NCI-H2196 (cell line): ENCODE measurements around the gene DYRK1B.
"Not testable (repeated sequence)": the region's sequence is repeated elsewhere in the genome, so short reads cannot be mapped to it uniquely, and the experiment has no call there.

Experiments
- DNase-seq: peaks from one replicate; lab custom pipeline; 2025; ENCODE audit not compliant: unreplicated experiment; lab: John Stamatoyannopoulos, UW

The DYRK1B gene

DNA sequence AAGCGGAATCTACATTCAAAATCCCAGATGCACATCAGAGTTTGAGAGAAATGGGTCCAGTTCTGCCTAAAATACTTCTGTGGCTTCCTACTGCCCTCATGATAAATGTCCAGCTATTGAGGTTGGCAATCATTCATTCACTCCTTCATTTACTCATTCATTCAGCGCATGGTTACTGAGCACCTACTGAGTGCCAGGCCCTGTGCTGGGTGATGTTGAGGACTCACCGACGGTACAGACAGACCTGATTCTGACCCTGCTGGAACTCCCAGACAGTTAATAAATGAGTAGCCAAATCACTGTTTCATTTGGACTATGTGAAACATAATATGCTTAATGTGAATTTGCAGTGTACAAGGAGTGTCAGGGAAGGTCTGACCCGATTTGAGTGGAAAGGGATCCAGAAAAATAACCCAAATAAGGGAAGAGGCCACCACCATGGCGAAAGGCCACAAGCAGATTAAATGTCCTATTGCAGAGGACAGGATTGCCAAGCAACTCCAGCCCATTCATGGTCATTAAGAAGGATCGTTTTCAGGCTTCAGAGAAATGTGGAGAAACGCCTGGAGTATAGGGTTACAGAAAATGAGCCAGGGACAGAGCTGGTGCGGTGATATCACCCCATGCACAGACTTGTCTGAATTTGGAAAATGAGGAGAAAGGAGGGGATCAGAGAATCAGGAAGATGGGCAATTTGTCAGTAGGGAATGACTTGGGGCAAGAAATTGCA lies 20.5 kb downstream of the DYRK1B start:
- peak; percentile 54 for DNase-seq

DNA sequence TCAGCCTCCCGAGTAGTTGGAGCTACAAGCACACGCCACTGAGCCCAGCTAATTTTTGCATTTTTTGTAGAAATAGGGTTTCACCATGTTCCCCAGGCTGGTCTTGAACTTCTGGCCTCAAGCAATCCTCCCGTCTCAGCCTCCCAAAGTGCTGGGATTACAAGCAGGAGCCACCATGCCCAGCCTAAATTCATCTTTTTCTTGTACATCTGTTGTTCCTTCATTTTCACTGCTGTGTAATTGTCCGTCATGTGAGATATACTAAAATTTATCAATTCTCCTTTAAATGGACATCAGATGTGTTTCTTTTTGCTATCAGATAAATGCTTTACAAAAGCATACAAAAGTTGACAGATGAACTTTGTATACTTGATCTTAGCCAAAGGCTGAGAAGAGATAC lies 22.9 kb downstream of the DYRK1B start:
- no peak for DNase-seq

DNA sequence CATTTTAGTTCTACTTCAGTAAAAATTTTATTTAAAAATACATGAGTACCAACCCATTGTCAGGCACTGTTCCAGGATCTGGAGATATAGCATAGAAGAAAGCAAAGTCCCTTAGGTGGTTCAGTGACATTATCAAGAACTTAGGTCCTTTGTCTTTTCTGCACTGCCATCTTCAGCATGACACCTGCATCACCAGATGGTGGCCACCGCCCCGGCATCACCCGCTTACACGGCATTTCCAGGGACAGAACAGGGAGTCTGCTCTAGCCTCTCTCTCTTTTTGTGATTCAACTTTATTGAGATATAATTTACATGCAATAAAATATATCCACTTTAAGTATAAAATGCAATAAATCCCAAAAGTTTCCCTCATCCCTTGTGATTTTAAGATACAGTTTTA lies 23.5 kb downstream of the DYRK1B start:
- DNase-seq: no peak

DNA sequence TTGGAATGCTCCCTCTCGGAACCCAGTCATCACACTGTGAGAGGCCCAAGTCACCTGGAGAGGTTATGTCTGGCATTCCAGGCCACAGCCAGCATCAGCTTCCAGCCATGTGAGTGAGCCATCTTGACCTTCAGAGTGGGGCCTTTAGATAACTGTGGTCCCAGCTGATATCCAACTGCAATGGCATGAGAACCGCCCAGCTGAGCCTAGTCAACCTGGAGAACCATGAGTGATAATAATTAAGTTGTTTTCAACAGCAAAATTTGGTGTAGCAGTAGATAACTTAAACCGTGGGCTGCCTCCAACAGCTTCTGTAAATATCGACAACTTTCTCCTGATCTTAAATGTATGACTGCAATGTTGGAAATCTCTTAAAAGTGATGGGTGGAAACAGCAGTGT lies 24.6 kb downstream of the DYRK1B start:
- DNase-seq: no peak

DNA sequence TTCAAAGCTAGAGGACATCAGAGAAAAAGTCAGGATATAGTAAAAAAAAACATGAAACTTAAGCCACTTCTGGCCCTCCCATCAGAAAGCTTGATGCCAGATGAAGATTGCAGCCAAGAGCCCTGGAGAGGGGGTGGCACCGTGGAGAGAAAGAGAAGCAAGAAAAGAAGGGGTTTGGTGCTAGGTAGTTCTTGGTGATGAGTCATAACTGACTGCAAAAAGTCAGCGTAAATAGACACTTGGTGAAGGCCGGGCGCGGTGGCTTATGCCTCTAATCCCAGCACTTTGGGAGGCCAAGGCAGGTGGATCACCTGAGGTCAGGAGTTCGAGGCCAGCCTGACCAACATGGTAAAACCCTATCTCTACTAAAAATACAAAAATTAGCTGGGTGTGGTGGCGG lies 25.3 kb downstream of the DYRK1B start:
- not testable (repeated sequence) for DNase-seq

DNA sequence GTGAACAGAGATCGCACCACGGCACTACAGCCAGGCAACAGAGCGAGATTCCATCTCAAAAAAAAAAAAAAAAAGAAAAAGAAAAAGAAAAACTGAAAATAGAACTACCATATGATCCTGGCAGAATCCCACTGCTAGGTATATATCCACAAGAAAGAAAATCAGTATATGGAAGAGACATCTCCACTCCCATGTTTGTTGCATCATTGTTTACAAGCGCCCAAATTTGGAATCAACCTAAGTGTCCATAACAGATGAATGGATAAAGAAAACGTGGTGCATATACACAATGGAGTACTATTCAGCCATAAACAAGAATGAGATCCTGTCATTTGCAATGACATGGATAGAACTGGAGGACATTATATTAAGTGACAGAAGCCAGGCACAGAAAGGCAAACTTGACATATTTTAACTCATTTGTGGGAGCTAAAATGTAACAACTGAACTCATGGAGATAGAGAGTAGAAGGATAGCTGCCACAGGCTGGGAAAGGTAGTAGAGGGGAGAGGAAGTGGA lies 26.1 kb downstream of the DYRK1B start:
- DNase-seq: no peak

DNA sequence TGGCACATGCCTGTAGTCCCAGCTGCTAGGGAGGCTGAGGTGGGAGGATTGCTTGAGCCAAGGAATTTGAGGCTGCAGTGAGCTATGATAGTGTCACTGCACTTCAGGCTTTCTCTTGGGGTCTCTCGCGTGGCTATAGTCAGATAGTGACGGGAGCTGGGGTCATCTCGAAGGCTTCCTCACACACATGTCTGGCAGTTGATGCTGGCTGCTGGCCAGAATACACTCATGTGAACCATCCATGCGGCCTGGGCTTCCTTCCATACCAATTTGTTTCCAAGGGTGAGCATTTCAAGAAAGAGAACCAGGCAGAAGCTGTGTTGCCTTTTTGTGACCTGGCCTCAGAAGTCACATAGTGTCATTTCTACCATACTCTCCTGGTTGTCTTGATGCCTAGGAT lies 28.9 kb downstream of the DYRK1B start:
- DNase-seq: no peak

DNA sequence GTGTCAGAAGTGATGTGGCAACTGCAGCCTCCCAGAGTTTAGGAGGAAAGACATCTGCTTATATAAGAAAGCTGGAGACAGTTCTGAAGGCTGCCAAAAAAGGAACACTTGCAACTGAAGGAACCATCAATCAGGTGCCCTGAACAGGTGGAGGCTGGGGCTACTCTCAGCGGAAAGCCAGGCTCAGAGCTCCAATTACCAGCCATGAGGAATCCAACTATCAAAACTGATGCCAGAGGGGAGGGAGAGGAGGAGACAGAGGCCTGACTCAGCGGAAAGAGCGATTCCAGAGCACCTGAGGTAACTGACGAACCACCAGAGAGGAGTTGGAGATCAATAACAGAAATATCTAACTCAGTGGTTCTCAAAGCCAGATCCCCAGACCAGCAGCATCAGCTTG lies 31.0 kb downstream of the DYRK1B start:
- peak; percentile 28 for DNase-seq

DNA sequence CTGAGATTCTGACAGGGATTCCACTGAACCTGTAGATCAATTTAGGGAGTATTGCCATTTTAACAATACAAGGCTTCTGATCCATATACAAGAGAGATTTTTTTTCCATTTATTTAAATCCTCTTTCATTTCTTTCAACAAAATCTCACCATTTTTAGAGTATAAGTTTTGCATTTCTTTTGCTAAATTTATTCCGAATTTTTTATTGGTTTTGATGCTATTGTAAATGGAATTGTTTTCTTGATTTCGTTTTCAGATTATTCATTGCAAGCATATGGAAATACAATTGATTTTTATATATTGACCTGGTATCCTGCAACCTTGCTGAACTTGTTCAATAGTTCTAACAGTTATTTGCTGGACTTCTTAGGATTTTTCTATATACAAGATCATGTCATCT lies 36.9 kb downstream of the DYRK1B start:
- no peak for DNase-seq

DNA sequence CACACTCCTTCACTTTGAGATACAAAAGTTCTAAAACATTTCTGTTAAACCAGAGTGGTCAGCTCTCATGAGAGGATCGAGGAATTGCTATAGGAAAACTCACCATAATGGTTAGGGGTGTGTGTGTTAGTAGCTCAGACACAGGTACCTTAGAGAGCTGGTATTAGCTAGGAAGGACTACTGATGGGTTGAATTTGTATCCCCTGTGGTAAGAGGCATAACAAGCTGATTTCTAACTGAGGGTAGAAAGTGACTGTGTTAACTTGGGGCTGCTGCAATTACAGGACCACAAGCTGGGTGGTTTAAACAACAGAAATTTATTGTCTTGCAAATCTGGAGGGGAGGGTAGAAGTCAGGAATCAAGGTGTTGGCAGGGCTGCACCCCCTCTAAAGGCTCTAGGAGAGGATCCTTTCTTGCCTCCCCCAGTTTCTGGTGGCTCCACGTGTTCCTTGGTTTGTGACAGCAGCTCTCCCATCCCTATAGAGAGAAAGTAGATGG lies 37.9 kb downstream of the DYRK1B start:
- no peak for DNase-seq

DNA sequence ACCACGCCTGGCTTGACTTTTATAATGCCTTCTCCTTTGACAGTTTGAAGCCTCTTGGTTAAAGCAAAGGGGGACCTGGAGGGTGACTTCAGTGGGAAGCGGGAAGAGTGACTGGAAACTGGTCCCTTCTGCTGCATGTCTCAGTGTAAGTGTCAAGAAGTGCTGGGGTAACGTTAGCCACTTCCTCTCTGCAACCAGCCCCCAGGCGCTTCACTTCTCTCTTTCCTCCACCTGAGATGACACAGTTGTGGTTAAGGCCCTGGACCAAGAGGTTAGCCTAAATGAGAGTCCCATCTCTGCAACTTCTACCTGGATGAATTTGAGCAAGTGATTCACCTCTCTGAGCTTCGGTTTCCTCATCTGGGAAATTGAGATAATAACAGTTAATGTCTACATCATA lies 39.0 kb downstream of the DYRK1B start:
- no peak for DNase-seq

DNA sequence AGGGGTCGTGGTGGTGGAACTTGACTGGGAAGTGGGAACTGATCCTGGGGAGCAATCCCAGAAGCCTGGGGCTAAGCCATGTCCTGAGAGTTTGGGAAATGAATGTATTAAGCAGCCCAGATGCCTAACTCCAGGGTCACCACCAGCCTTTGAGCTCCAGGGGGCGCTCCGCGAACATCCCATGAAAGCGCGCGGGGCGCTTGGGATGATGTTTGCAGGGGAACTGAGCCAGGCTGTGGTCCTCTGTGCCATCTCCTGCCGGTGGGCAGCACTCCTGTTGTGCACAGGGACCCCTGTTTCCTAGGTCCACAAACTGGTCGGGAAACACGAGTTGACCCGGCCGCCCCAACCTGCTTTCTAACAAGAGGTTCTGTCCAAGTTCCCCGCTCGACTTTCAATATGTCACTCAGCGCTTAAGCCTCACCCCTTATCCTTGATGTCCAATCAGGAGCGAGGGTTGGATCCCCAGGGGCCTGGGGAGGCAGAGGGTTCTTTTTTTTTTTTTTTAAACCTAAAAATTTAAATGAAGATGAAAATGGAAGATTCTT lies 40.9 kb downstream of the DYRK1B start:
- DNase-seq: peak; percentile 89

DNA sequence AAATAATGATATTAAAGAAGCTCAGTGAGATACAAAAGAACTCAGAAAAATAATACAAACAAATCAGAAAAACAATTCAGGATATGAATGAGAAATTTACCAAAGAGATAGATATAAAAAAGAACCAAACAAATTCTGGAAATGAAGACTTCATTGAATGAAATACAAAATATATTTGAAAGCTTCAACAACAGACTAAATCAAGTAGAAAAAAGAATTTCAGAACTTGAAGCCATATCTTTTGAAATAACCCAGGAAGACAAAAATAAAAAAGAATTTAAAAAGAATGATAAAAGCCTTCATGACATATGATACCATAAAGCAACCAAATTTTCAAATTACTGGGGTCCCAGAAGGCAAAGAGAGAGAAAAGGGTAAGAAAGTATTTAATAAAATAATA lies 45.7 kb downstream of the DYRK1B start:
- no peak for DNase-seq

DNA sequence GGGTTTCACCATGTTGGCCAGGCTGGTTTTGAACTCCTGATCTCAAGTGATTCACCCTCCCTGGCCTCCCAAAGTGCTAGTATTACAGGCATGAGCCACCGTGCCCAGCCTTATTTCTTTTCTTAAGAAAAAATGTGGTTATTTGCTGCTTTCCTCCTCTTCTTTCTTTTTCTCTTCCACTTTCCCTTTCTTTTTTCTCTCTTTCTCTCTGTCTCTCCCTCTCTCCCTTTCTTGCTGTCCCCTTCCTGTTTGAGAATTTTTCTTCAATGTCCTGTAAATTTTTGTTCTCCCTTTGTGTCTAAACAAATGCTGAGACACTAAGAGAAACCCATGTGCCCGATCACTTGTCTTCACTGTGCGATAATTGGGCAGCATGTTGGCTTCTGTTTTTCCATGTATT lies 53.1 kb downstream of the DYRK1B start:
- no peak for DNase-seq

DNA sequence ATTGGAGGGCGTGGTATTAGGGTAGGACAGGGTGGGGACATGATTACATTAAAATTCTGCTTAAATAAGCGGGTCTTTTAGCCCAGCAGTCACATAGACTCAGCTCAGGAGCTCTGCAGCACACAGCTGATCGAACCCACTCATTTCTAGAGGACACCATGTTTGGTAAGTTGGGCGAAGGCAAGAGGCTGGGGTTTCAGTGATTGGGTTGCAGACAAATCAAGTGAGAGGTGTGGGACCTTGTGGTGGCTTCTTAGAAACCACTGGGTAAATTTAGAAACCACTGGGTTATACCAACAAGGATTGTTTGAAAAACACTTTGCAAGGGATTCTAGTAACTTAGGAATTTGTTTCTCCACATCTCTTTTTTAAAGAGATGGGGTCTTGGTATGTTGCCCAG lies 55.2 kb downstream of the DYRK1B start, which contains the start of gene LEUTX:
TSS of gene LEUTX (plus strand) at position 92 of the 400 bp plus-strand sequence. CDS start at position 159, 67 bp downstream.
- DNase-seq: no peak
